Esophagus muscularis mucosa (tissue), 4 donors: ENCODE results near the gene DSC3. TPM values are rescaled to one million over a fixed set of nuclear protein-coding genes. Genes with fewer than 3 reads are reported as not detected.

ENCODE experiments used
- DNase-seq: peaks from one replicate; pipeline ENCODE4 v3.0.0-alpha.2; 2017; ENCODE audit errors: extremely low spot score
- H3K27ac ChIP-seq, 4 donors: fragments of 200-600 bp; sonication (generic); replicated peaks in 1 of 4; 1 replicate in 3 of 4; 2 replicates in 1 of 4; pipeline ENCODE4 v1.5.1; 2016 to 2019; ENCODE audit warnings: mild to moderate bottlenecking in 1 of 4
- H3K27me3 ChIP-seq, 4 donors: fragments of 200-600 bp; sonication (generic); one replicate each; pipeline versions ENCODE4 v1.5.1 to v1.6.0; 2016 to 2019
- H3K36me3 ChIP-seq, 4 donors: fragments of 200-600 bp; sonication (generic); one replicate each; pipeline ENCODE4 v1.5.1; 2016 to 2019
- H3K4me1 ChIP-seq, 4 donors: fragments of 200-600 bp; sonication (generic); one replicate each; pipeline ENCODE4 v1.5.1; 2016 to 2019
- H3K4me3 ChIP-seq, 4 donors: fragments of 200-600 bp; sonication (generic); 1 replicate in 2 of 4; 2 replicates in 2 of 4; pipeline ENCODE4 v1.5.1; 2016 to 2019; ENCODE audit warnings: mild to moderate bottlenecking in 4 of 4, moderate library complexity in 1 of 4
- H3K9me3 ChIP-seq, 4 donors: fragments of 200-600 bp; sonication (generic); 1 replicate in 3 of 4; 2 replicates in 1 of 4; pipeline ENCODE4 v1.5.1; 2016 to 2019
- EP300 ChIP-seq: sonication (generic); formaldehyde crosslinking; IDR thresholded peaks from one replicate; pipeline ENCODE4 v1.6.1; 2017; ENCODE audit warnings: antibody characterized with exemption
- POLR2A ChIP-seq: fragments of 450-650 bp; IDR thresholded peaks from one replicate; pipeline ENCODE4 v1.6.1; 2017; ENCODE audit warnings: antibody characterized with exemption, moderate library complexity, mild to moderate bottlenecking, low read depth
- POLR2AphosphoS5 ChIP-seq, 2 donors: sonication (generic); formaldehyde crosslinking; IDR thresholded peaks; one replicate each; pipeline ENCODE4 v1.6.1; 2017; ENCODE audit warnings: antibody characterized with exemption in 2 of 2
- WGBS: methylation state at CpG from one replicate; pipeline ENCODE4 v1.1.5; 2018; 5-methylcytosine and 5-hydroxymethylcytosine counted together
- intact Hi-C: fragments of 100-400 bp; cut with DNase I; formaldehyde crosslinking; loops from one replicate; pipeline ENCODE4 v1.15.1; 2023
- total RNA-seq, 4 donors: library from RNA; depleted of rRNA; stranded (reverse); fragments of >200 nt; gene quantifications; one replicate each; pipeline versions ENCODE4 v1.1.0 to v1.2.1, GENCODE V29; 2016
- TF ChIP-seq, protein P1 (sequence below), 3 experiments: fragments of 200-600 bp in 2 of 3; fragments of 450-650 bp in 1 of 3; sonication (generic) in 2 of 3; IDR thresholded peaks; one replicate each; pipeline ENCODE4 v1.5.1; 2017 to 2019; ENCODE audit warnings: antibody characterized with exemption in 3 of 3, mild to moderate bottlenecking in 2 of 3, moderate library complexity in 1 of 3

The DSC3 gene
- total RNA-seq, 4 donors from 2014 or later: under 0.01 to 0.52 (median 0.23) TPM; not detected in 1

GRCh38 chr18:31072175-31072574, 29.6 kb upstream of the DSC3 start:
- intact Hi-C loops: no loop called here
- 83% methylated on average over 4 of the region's 4 CpGs for WGBS
- no peaks in the 10 kb centered on the region for H3K9me3 ChIP-seq
- no peaks in the 10 kb centered on the region for H3K4me1 ChIP-seq
- no peak overlapping the region for H3K27ac ChIP-seq
- TF ChIP-seq POLR2AphosphoS5 (IDR thresholded peaks at IDR 0.05) (no peak), EP300 (no peak), POLR2A (no peak)
- TF ChIP-seq, protein P1, sequence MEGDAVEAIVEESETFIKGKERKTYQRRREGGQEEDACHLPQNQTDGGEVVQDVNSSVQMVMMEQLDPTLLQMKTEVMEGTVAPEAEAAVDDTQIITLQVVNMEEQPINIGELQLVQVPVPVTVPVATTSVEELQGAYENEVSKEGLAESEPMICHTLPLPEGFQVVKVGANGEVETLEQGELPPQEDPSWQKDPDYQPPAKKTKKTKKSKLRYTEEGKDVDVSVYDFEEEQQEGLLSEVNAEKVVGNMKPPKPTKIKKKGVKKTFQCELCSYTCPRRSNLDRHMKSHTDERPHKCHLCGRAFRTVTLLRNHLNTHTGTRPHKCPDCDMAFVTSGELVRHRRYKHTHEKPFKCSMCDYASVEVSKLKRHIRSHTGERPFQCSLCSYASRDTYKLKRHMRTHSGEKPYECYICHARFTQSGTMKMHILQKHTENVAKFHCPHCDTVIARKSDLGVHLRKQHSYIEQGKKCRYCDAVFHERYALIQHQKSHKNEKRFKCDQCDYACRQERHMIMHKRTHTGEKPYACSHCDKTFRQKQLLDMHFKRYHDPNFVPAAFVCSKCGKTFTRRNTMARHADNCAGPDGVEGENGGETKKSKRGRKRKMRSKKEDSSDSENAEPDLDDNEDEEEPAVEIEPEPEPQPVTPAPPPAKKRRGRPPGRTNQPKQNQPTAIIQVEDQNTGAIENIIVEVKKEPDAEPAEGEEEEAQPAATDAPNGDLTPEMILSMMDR (IDR thresholded peaks at IDR 0.05): no peak
- no peaks in the 10 kb centered on the region for H3K27me3 ChIP-seq
- no peak for DNase-seq
- no peak overlapping the region for H3K4me3 ChIP-seq
- peaks cover 0 to 49% (median 0%) of the 10 kb centered on the region in 4 donors for H3K36me3 ChIP-seq

GRCh38 chr18:31070206-31070605, 27.7 kb upstream of the DSC3 start:
- 54% methylated on average over 3 of the region's 3 CpGs for WGBS
- intact Hi-C loops: no loop called here
- H3K9me3 ChIP-seq: no peaks in the 10 kb centered on the region
- peaks cover 0 to 45% (median 0%) of the 10 kb centered on the region in 4 donors for H3K36me3 ChIP-seq
- no peaks in the 10 kb centered on the region for H3K27me3 ChIP-seq
- DNase-seq: no peak
- TF ChIP-seq, protein P1 (IDR thresholded peaks at IDR 0.05): no peak
- TF ChIP-seq EP300 (no peak), POLR2A (no peak), POLR2AphosphoS5 (IDR thresholded peaks at IDR 0.05) (no peak)
- H3K4me3 ChIP-seq: no peak overlapping the region
- H3K4me1 ChIP-seq: no peaks in the 10 kb centered on the region
- H3K27ac ChIP-seq: no peak overlapping the region

DNA sequence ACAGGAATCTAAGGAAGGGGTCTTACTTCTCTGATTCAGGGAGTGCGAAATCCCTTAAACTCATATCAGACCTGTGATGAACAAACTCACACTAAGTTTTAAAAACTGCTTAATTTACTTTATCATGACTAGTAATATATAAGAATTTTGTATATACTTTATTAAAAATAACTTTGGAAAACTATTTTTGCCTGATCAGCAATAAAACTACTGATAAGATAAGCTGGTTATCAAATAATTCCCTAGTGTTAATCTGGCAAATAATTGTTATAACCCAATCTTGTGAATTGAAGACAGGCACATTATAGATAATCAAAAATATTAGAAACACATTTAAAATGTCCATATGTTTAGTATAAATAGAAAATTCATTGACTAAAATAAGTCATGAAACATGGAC, 23.7 kb upstream of the DSC3 start:
- H3K4me1 ChIP-seq: no peaks in the 10 kb centered on the region

GRCh38 chr18:31065036-31065773, 22.7 kb upstream of the DSC3 start:
- TF ChIP-seq, protein P1 (IDR thresholded peaks at IDR 0.05): no peak
- TF ChIP-seq POLR2AphosphoS5 (IDR thresholded peaks at IDR 0.05): no peak
- no peak for TF ChIP-seq POLR2A
- TF ChIP-seq EP300: no peak
- Histone ChIP-seq H3K4me3 (no peak overlapping the region), H3K36me3 (peaks cover 0 to 17% (median 0%) of the 10 kb centered on the region in 4 donors), H3K27me3 (no peaks in the 10 kb centered on the region), H3K9me3 (no peaks in the 10 kb centered on the region), H3K4me1 (no peaks in the 10 kb centered on the region), H3K27ac (no peak overlapping the region)
- 79% methylated on average over 6 of the region's 6 CpGs for WGBS
- intact Hi-C loops: no loop called here
- no peak for DNase-seq

More for the DNA sequence above, 23.7 kb upstream of the DSC3 start:
- 95% methylated on average over 1 of the region's 1 CpG for WGBS
- no peak overlapping the region for H3K4me3 ChIP-seq
- peaks cover 0 to 21% (median 0%) of the 10 kb centered on the region in 4 donors for H3K36me3 ChIP-seq
- no peak overlapping the region for H3K27ac ChIP-seq
- intact Hi-C loops: no loop called here
- H3K9me3 ChIP-seq: no peaks in the 10 kb centered on the region
- TF ChIP-seq POLR2A (no peak), POLR2AphosphoS5 (IDR thresholded peaks at IDR 0.05) (no peak), EP300 (no peak)
- TF ChIP-seq, protein P1 (IDR thresholded peaks at IDR 0.05): no peak
- no peak for DNase-seq
- no peaks in the 10 kb centered on the region for H3K27me3 ChIP-seq
